GM12878 (cell line): ENCODE results near the gene LCAT. TPM values are rescaled to one million over a fixed set of nuclear protein-coding genes. Genes with fewer than 3 reads are reported as not detected.

Experiments
- CEBPB ChIP-seq, 2 experiments: fragments of 150-350 bp in 1 of 2; IDR thresholded peaks; 2 replicates each; pipeline ENCODE4 v1.6.1; 2012 to 2014; ENCODE audit warnings: low read depth in 2 of 2, low read length in 2 of 2, borderline replicate concordance in 1 of 2, inconsistent platforms in 1 of 2
- CREM ChIP-seq: IDR thresholded peaks from 2 replicates; pipeline ENCODE4 v1.6.1; 2014; ENCODE audit warnings: antibody characterized with exemption, low read depth
- FOS ChIP-seq: IDR thresholded peaks from 3 replicates; pipeline ENCODE4 v1.6.1; 2011; ENCODE audit warnings: borderline replicate concordance; ENCODE audit not compliant: insufficient read length; ENCODE audit errors: extremely low read depth
- HDGF ChIP-seq: fragments of 450-650 bp; IDR thresholded peaks from 2 replicates; pipeline ENCODE4 v1.6.1; 2016; ENCODE audit warnings: antibody characterized with exemption
- LARP7 ChIP-seq: fragments of 450-650 bp; IDR thresholded peaks from 2 replicates; pipeline ENCODE4 v1.6.1; 2017; ENCODE audit warnings: mild to moderate bottlenecking
- MAX ChIP-seq: IDR thresholded peaks from 2 replicates; pipeline ENCODE4 v1.6.1; 2012; ENCODE audit warnings: low read depth, low read length, improper control_type of control experiment
- NR2F1 ChIP-seq: fragments of 450-650 bp; conservative IDR thresholded peaks from 2 replicates; pipeline ENCODE4 v1.6.1; 2017; ENCODE audit warnings: mild to moderate bottlenecking
- POLR2A ChIP-seq: IDR thresholded peaks from 2 replicates; pipeline ENCODE4 v1.6.1; 2011; ENCODE audit warnings: low read depth, mild to moderate bottlenecking, low read length
- RB1 ChIP-seq: fragments of 450-650 bp; formaldehyde crosslinking; IDR thresholded peaks from 2 replicates; pipeline ENCODE4 v1.6.1; 2017; ENCODE audit warnings: mild to moderate bottlenecking, borderline replicate concordance
- RUNX3 ChIP-seq: IDR thresholded peaks from 2 replicates; pipeline ENCODE4 v1.6.1; 2012; ENCODE audit warnings: low read length, inconsistent platforms
- SIN3A ChIP-seq: IDR thresholded peaks from 2 replicates; pipeline ENCODE4 v1.6.1; 2012; ENCODE audit warnings: low read depth, low read length, improper control_type of control experiment
- SKIL ChIP-seq: fragments of 450-650 bp; IDR thresholded peaks from 2 replicates; pipeline ENCODE4 v1.6.1; 2017; ENCODE audit warnings: mild to moderate bottlenecking, low read depth, inconsistent platforms; ENCODE audit not compliant: poor library complexity, severe bottlenecking
- SPI1 ChIP-seq: IDR thresholded peaks from 2 replicates; pipeline ENCODE4 v1.6.1; 2011; ENCODE audit warnings: low read depth, mild to moderate bottlenecking, low read length, moderate library complexity, borderline replicate concordance; ENCODE audit not compliant: insufficient read depth
- TARDBP ChIP-seq: IDR thresholded peaks from 2 replicates; pipeline ENCODE4 v1.6.1; 2016; ENCODE audit warnings: borderline replicate concordance
- TCF3 ChIP-seq: IDR thresholded peaks from 2 replicates; pipeline ENCODE4 v1.6.1; 2012; ENCODE audit warnings: low read depth, mild to moderate bottlenecking, low read length, borderline replicate concordance; ENCODE audit not compliant: insufficient read depth
- YBX1 ChIP-seq: fragments of 450-650 bp; IDR thresholded peaks from 2 replicates; pipeline ENCODE4 v1.6.1; 2016; ENCODE audit warnings: antibody characterized with exemption
- ZBED1 ChIP-seq: IDR thresholded peaks from 2 replicates; pipeline ENCODE4 v1.6.1; 2016; ENCODE audit warnings: borderline replicate concordance
- ZBTB11 ChIP-seq: fragments of 450-650 bp; formaldehyde crosslinking; IDR thresholded peaks from 2 replicates; pipeline ENCODE4 v1.5.0; 2022; ENCODE audit warnings: mild to moderate bottlenecking, missing genetic modification characterization
- ZNF217 ChIP-seq: fragments of 450-650 bp; IDR thresholded peaks from 2 replicates; pipeline ENCODE4 v1.6.1; 2017; ENCODE audit warnings: antibody characterized with exemption, mild to moderate bottlenecking
- polyA plus RNA-seq, 11 experiments: library from polyadenylated mRNA; depleted of rRNA in 4 of 11; unstranded in 6 of 11; stranded (reverse) in 5 of 11; fragments of >200 nt; fragmentation: Nextera tagmentation in 4 of 11; fragmentation: Illumina TruSeq in 1 of 11; extraction: Ambion mirVana in 4 of 11; extraction: Trizol in 1 of 11; gene quantifications; 1 replicate in 1 of 11; 2 replicates in 10 of 11; pipeline versions ENCODE4 v1.2.1 to v1.2.3, GENCODE V29; 2011 to 2016; ENCODE audit warnings: inconsistent platforms in 2 of 11, missing spikeins in 2 of 11, low read depth in 1 of 11
- total RNA-seq, 4 experiments: library from RNA; depleted of rRNA in 3 of 4; stranded (reverse); fragments of >200 nt in 3 of 4; fragmentation: Illumina TruSeq in 1 of 4; extraction: Trizol in 1 of 4; gene quantifications; 2 replicates each; pipeline versions ENCODE4 v1.2.1 to v1.2.3, GENCODE V29; 2013 to 2021
- TF ChIP-seq, protein P1 (sequence below): fragments of 450-650 bp; IDR thresholded peaks from 2 replicates; pipeline ENCODE4 v1.6.1; 2016; ENCODE audit warnings: mild to moderate bottlenecking
- TF ChIP-seq, protein P2 (sequence below): fragments of 450-650 bp; IDR thresholded peaks from 2 replicates; pipeline ENCODE4 v1.6.1; 2014; ENCODE audit warnings: mild to moderate bottlenecking

LCAT gene
- total and polyA plus RNA-seq, 10 of the 15 experiments (the other 5 are each of a cell fraction or from before 2014, with no cell fraction given): 0.61 to 11.7 (median 3.3) TPM

DNA sequence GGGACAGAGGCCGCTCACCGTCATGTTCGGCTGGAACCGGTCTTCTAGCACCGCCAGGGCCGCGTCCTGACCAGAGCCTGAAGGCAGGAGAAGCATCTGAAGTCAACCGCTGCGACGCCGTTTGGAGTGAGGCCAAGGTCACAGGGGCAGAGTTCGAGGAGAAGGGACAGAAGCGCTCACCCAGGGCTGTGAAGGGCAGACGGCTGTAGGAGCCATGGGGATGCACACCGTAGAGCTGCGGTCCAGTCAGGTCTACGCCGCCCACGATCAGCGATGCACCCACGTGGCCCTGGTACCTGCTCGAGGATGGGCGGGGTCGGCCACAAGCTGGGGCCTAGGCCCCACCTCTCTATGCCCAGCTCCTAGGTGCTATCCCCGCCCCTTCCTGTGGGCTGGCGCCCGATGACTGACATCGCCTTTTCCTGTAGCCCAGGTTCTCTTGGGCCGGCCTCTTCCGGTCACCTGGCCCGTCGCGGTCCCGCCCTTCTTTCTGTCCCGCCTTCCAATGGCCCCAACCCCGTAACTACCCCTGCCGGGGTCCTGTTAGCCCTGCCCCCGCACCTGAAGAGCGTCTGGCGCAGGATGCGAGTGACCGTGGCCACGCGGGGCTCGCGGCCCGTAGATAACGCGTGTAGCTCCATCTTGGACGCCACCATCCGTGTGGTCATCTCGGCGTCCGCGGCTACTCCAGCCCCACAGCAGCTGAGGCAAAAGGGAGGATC lies 8.4 kb downstream of the LCAT start (continued):
- peak; percentile 84 for TF ChIP-seq MAX
- TF ChIP-seq ZNF217: no peak
- 0 out of 2 replicates have a peak, but pooled peaks have one; percentile 50 for TF ChIP-seq CREM
- no peak for TF ChIP-seq ZBTB11 (CRISPR knock-in tag)
- TF ChIP-seq LARP7: no peak; the same call in 1 of the 2 replicates
- TF ChIP-seq SIN3A: peak; percentile 66
- TF ChIP-seq TARDBP: no peak
- TF ChIP-seq FOS: no peak
- TF ChIP-seq ZBED1: no peak
- peak; percentile 91 for TF ChIP-seq POLR2A
- TF ChIP-seq NR2F1: peak; percentile 81
- TF ChIP-seq HDGF: peak; percentile 98
- TF ChIP-seq SPI1: no peak
- TF ChIP-seq YBX1: no peak
- TF ChIP-seq, protein P1, sequence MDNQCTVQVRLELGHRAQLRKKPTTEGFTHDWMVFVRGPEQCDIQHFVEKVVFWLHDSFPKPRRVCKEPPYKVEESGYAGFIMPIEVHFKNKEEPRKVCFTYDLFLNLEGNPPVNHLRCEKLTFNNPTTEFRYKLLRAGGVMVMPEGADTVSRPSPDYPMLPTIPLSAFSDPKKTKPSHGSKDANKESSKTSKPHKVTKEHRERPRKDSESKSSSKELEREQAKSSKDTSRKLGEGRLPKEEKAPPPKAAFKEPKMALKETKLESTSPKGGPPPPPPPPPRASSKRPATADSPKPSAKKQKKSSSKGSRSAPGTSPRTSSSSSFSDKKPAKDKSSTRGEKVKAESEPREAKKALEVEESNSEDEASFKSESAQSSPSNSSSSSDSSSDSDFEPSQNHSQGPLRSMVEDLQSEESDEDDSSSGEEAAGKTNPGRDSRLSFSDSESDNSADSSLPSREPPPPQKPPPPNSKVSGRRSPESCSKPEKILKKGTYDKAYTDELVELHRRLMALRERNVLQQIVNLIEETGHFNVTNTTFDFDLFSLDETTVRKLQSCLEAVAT: no peak
- TF ChIP-seq RB1: peak; percentile 80; the same call in 1 of the 2 replicates
- no peak for TF ChIP-seq SKIL
- TF ChIP-seq TCF3: 0 out of 2 replicates have a peak, but pooled peaks have one; percentile 8
- TF ChIP-seq, protein P2, sequence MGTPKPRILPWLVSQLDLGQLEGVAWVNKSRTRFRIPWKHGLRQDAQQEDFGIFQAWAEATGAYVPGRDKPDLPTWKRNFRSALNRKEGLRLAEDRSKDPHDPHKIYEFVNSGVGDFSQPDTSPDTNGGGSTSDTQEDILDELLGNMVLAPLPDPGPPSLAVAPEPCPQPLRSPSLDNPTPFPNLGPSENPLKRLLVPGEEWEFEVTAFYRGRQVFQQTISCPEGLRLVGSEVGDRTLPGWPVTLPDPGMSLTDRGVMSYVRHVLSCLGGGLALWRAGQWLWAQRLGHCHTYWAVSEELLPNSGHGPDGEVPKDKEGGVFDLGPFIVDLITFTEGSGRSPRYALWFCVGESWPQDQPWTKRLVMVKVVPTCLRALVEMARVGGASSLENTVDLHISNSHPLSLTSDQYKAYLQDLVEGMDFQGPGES: peak; percentile 21; the same call in 1 of the 2 replicates
- TF ChIP-seq RUNX3: peak; percentile 40; the same call in 1 of the 2 replicates
- TF ChIP-seq CEBPB (IDR thresholded peaks at IDR 0.05; ENCODE audit: borderline replicate concordance in 1 of 2, low read depth in 2 of 2, low read length in 2 of 2): no peak
